Large intestine (tissue), 3 donors: Measurements from ENCODE around the gene RBMS3. TPM values are rescaled to one million over a fixed set of nuclear protein-coding genes. Genes with fewer than 3 reads are reported as not detected.
A peak's percentile ranks its signal among the peaks of the same experiment; 100 is the strongest.
"Not testable (repeated sequence)": the region's sequence is repeated elsewhere in the genome, so short reads cannot be mapped to it uniquely, and the experiment has no call there.

Experiments
- DNase-seq, 2 donors: peaks; one replicate each; pipeline versions ENCODE4 v3.0.0 to v3.0.0-alpha.2; 2013
- H3K27ac ChIP-seq: one replicate; pipeline ENCODE4 v1.5.1; 2013; ENCODE audit warnings: low read length
- H3K27me3 ChIP-seq: 2 replicates; pipeline ENCODE4 v1.6.1; 2013; ENCODE audit warnings: low read length; ENCODE audit not compliant: control insufficient read depth, insufficient read depth
- H3K36me3 ChIP-seq: 2 replicates; pipeline ENCODE4 v1.6.1; 2013; ENCODE audit warnings: low read length; ENCODE audit not compliant: control insufficient read depth, insufficient read depth
- H3K4me1 ChIP-seq: one replicate; pipeline ENCODE4 v1.6.1; 2013; ENCODE audit warnings: low read length; ENCODE audit not compliant: control insufficient read depth, insufficient read depth
- H3K4me3 ChIP-seq: one replicate; pipeline ENCODE4 v1.5.1; 2013; ENCODE audit warnings: low read length
- H3K9me3 ChIP-seq: one replicate; pipeline ENCODE4 v1.6.1; 2013; ENCODE audit warnings: mild to moderate bottlenecking, low read depth, low read length, moderate library complexity; ENCODE audit not compliant: control insufficient read depth
- WGBS: methylation state at CpG from one replicate; pipeline ENCODE4 v1.1.5; 2013; ENCODE audit warnings: low lambda C conversion rate; ENCODE audit not compliant: insufficient coverage; 5-methylcytosine and 5-hydroxymethylcytosine counted together
- polyA plus RNA-seq: library from polyadenylated mRNA; unstranded; fragments of 120-200 nt; gene quantifications from one replicate; pipeline ENCODE4 v1.2.1, GENCODE V29; 2013

RBMS3 gene
- polyA plus RNA-seq, 1 donor, result 10.8 TPM

DNA sequence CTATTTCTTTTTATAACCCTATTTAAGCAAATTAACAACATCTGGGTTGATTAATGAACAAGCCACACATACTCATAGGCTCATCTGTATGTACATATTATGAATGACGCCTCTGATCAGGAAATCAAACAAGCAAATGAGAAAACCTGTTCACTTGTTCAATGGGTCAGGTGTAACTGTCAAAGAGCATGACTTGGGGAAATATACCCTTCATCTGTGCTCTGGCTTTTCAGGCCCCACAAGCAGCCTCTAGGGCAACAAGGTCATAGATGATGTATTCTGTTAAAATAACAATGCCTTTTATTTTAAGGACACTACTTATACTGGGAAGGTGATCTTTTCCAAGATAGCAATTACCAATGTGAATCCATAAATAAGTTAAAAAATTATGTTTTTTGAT lies 102.0 kb downstream of the RBMS3 start:
- Histone ChIP-seq H3K4me1 (no peaks in the 10 kb centered on the region), H3K4me3 (no peak overlapping the region), H3K36me3 (no peaks in the 10 kb centered on the region), H3K27me3 (no peaks in the 10 kb centered on the region), H3K27ac (no peak overlapping the region), H3K9me3 (no peaks in the 10 kb centered on the region)
- DNase-seq, result no peak
- WGBS, result no CpG with 5 or more reads among the region's 1 CpG

- no peaks in the 10 kb centered on the region for H3K27me3 ChIP-seq
- H3K4me1 ChIP-seq, result no peaks in the 10 kb centered on the region
- no peak overlapping the region for H3K27ac ChIP-seq
- DNase-seq, result peak in 1 of 2 donors; percentile 2
- no peak overlapping the region for H3K4me3 ChIP-seq
- 67% methylated on average over 2 of the region's 6 CpGs for WGBS
- H3K36me3 ChIP-seq, result no peaks in the 10 kb centered on the region
- no peaks in the 10 kb centered on the region for H3K9me3 ChIP-seq
These were observed 103.8 kb downstream of the RBMS3 start for GRCh38 chr3:29384640-29385039.

GRCh38 chr3:29385046-29385830 lies 104.4 kb downstream of the RBMS3 start:
- no peak for DNase-seq
- no peak overlapping the region for H3K4me3 ChIP-seq
- no peak overlapping the region for H3K27ac ChIP-seq
- no peaks in the 10 kb centered on the region for H3K36me3 ChIP-seq
- no peaks in the 10 kb centered on the region for H3K27me3 ChIP-seq
- 94% methylated on average over 2 of the region's 5 CpGs for WGBS
- H3K9me3 ChIP-seq, result no peaks in the 10 kb centered on the region
- H3K4me1 ChIP-seq, result no peaks in the 10 kb centered on the region

- no peak for DNase-seq
- Histone ChIP-seq H3K4me3 (no peak overlapping the region), H3K4me1 (no peaks in the 10 kb centered on the region), H3K9me3 (no peaks in the 10 kb centered on the region), H3K27ac (no peak overlapping the region), H3K27me3 (no peaks in the 10 kb centered on the region), H3K36me3 (no peaks in the 10 kb centered on the region)
- no CpG with 5 or more reads among the region's 2 CpGs for WGBS
These were observed 108.5 kb downstream of the RBMS3 start for GRCh38 chr3:29389362-29389761.

DNA sequence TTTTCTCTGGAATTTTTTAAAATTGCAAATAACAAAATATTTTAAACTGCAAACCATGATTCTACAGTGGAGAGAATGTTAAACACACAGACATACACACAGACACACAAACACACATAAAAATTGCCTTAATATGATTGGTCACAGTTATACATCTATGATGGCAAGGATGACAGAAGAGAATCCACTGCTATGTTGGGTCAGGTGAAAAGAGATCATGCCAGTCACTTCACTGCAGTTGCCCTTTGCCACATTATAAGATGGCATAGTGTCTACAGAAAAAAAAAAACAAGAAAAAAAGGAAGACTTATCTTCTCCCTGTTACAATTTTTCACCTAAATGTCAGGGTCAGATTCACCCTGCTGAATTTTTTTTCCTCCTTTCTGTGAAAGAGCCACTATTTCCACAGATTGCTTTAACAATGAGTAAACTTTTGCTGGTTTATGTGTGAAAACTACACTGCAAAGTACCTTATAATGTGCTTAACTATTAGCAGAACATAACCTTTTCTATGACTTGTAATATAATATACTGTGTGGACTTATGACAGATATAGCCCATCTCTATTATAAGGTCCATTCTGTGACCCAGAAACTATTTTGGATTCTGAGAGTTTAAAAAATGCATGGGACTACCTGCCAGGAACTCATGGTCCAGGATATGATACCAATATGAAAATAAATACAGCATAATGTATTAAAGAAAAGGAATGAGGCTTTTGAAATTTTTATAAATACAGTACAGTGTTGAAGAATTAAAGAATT lies 111.9 kb downstream of the RBMS3 start:
- Histone ChIP-seq H3K9me3 (no peaks in the 10 kb centered on the region), H3K4me3 (no peak overlapping the region), H3K36me3 (no peaks in the 10 kb centered on the region), H3K27me3 (no peaks in the 10 kb centered on the region), H3K27ac (no peak overlapping the region), H3K4me1 (no peaks in the 10 kb centered on the region)
- no peak for DNase-seq

DNA sequence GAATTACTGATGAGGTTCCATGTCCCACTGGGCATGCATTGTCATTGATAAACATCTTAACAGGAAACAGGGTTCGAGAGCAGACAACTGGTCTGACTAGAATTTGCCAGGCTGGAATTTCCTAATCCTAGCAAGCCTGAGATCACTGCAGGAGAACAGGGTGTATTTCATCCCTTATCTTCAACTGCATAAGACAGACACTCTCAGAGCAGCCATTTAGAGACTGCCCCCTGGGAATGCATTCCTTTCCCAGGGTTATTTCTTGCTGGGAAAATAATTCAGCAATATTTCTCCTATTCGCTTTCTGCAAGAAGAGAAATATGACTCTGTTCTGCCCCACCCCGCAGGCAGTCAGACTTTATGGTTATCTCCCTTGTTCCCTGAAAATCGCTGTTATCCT lies 113.1 kb downstream of the RBMS3 start:
- H3K27me3 ChIP-seq, DNase-seq, H3K4me1 ChIP-seq, H3K36me3 ChIP-seq, H3K9me3 ChIP-seq, H3K27ac ChIP-seq, H3K4me3 ChIP-seq: not testable (repeated sequence)
- WGBS, result no CpG with 5 or more reads among the region's 4 CpGs

GRCh38 chr3:29397406-29397805 lies 116.5 kb downstream of the RBMS3 start:
- H3K36me3 ChIP-seq, result no peaks in the 10 kb centered on the region
- WGBS, result no CpG with 5 or more reads among the region's 3 CpGs
- DNase-seq, result no peak
- H3K4me1 ChIP-seq, result no peaks in the 10 kb centered on the region
- H3K9me3 ChIP-seq, result no peaks in the 10 kb centered on the region
- no peak overlapping the region for H3K4me3 ChIP-seq
- no peak overlapping the region for H3K27ac ChIP-seq
- no peaks in the 10 kb centered on the region for H3K27me3 ChIP-seq

DNA sequence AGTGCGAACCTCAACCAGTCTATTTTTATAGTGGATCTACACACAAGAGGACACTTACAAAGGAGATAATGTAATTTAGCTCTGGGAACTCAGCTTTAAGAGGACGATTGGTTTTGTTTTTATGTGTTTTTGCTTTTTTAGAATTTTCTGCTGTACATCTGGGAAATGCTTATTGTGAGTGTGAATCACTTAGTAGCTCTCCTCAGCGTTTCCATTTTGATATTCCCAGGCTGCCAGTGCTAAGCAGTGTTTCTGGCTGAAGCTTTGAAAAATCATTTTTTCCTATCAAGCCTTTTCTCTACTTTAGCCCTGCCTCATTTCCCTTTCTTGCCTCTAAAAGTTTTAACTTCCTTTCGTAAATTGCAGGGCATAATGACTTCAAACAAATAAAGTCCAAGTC lies 117.9 kb downstream of the RBMS3 start:
- Histone ChIP-seq H3K4me1 (no peaks in the 10 kb centered on the region), H3K4me3 (no peak overlapping the region), H3K9me3 (no peaks in the 10 kb centered on the region), H3K27ac (no peak overlapping the region), H3K36me3 (no peaks in the 10 kb centered on the region), H3K27me3 (no peaks in the 10 kb centered on the region)
- DNase-seq, result no peak
- 86% methylated on average over 2 of the region's 4 CpGs for WGBS

DNA sequence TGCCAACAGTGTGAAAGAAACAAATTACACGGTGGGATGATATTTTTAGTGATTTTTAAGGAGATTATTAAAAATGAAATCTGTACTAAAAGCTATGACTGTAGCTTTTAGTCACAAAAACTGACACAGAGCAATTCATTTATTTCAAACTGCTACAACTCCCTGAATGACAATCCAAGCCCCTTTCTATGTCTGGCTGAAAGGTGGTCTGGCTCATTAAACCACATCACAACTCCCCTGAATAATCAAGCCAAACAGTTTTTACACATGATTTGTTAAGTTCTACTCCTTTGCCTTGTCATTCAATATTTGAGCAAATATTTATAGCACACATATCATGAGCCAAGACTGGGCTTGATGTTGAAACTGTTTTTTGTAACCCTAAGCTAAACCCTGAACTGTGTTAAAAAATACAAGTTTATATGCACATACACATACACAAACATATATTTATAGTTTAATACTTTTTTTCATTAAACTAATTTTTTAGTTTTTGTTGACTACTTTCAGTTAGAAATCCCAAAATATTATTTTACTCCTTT lies 125.5 kb downstream of the RBMS3 start:
- WGBS, result 60% methylated on average over 1 of the region's 1 CpG
- H3K9me3 ChIP-seq, result no peaks in the 10 kb centered on the region
- H3K4me1 ChIP-seq, result no peaks in the 10 kb centered on the region
- H3K4me3 ChIP-seq, result no peak overlapping the region
- no peaks in the 10 kb centered on the region for H3K36me3 ChIP-seq
- H3K27me3 ChIP-seq, result no peaks in the 10 kb centered on the region
- no peak for DNase-seq
- no peak overlapping the region for H3K27ac ChIP-seq

DNA sequence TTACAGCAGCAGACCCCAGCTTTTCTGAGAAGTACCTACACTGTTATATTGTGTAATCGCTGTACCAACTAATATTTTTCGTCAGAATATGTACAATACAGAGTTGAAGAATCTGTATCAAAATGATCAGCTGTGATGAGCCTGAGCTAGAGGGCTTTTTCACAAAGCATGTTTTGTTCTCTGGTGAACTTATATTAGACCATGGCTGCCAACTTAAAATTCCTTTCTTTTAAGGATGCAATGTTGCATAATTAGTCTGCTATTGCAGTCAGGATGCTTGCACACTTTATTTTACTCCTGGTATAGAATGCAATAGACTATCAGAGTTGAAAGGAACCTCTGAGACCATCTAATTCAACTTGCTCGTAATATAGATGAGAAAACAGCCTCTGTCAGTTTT lies 127.8 kb downstream of the RBMS3 start:
- Histone ChIP-seq H3K9me3 (no peaks in the 10 kb centered on the region), H3K36me3 (no peaks in the 10 kb centered on the region), H3K27ac (no peak overlapping the region), H3K4me3 (no peak overlapping the region), H3K27me3 (no peaks in the 10 kb centered on the region), H3K4me1 (no peaks in the 10 kb centered on the region)
- DNase-seq, result no peak
- 80% methylated on average over 1 of the region's 3 CpGs for WGBS
